Measurements from ENCODE around the gene SRRD.

The SRRD gene

DNA sequence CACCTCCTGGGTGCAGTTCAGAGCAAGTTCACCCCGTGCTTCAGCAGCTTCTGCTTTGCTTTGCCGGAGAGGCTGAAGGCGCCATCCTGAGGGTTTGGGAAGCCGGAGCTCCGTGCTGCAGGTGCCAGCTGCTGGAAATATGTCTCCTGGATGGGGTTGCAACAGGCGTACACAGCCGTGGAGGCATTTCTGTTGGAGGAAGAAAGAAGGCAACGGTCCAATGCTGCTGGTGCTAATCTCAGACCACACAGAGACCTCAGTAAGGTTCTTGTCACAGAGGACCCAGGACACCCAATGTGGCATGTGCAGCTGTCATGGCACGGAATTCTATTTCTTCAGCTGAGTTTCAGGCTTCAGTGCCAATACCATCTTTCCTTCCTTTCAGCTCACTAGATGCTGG is 30.5 kb upstream of the SRRD start:
- no peak for DNase-seq (ENCODE audit: low spot score)

DNA sequence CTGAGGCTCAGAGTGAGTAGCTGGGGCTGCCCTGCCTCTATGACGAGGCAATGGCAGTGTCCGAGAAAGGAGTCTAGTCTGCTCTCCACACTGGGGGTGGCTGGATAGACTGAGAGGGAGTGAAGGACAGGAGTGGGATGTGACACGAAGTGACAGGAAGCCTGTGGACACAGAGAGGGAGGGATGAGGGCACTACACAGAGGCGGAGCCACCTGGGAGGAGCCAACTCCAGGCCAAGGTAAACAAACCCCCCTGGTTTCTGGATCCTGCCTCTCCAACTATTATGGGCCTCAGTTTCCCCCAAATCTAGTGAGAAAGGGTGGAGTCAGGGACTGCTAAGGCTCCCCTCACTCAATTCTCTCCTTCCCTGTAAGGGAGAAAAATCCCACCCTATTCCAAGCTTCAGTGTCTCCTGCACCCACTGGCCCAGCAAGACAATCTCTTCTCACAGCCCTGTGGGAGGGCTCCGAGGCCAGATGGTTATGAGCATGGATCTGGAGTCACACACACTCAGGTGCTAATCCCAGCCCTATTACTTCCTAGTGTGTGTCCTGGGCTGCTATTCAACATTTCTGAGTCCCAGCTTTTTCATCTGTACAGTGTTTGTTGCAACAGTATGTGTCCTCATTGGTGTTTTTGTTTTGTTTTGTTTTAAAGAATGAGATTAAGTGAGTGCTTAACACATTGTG is 29.7 kb upstream of the SRRD start:
- peak; percentile 80 for DNase-seq (ENCODE audit: low spot score)

DNA sequence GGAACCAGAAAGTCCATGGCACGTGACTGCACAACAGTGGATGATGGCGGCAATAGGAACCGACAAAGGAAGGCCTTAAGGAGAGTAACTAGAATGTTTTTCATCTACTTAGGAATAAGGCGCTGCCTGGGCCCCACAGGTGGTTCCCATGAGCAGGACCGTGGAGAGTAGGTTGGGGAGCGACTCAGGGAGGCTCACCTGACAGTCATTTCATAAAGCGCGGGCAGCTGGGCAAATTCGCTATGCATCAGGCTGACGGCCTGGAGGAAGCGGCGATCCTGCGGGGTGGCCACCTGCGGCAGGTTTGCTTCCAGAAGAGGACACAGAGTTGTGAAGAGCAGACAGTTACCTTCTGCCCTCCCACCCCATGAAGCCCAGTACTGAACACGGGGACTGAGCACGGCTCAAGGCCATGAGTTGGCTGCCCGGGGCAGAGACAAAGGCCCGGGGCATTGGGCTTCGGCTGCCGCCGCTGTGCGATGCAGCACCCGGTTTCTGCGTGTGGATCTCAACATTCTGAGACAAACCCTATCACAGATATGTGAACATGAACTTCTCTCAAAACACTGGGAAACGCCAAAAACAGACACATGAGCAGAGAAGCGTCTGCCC is 25.9 kb upstream of the SRRD start:
- no peak for DNase-seq (ENCODE audit: low spot score)

DNA sequence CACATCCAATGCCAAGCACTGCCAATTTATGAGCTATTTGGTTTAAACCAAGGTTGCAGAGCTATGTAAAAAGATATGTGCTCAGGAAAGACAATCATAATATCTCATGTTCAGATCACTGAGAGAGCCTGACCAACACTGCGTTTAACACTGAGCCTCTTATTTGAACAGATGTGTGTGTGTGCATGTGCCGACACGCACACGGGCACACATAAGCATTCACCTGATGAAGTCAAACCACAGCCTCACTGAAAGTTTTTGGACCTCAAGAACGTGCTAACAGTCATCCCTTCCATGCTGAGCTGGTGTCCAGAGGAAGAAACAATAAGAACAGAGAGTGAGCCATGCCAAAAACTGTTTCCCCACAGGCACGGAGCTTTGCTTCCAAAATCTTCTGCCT is 23.5 kb upstream of the SRRD start:
- DNase-seq (ENCODE audit: low spot score) = no peak

DNA sequence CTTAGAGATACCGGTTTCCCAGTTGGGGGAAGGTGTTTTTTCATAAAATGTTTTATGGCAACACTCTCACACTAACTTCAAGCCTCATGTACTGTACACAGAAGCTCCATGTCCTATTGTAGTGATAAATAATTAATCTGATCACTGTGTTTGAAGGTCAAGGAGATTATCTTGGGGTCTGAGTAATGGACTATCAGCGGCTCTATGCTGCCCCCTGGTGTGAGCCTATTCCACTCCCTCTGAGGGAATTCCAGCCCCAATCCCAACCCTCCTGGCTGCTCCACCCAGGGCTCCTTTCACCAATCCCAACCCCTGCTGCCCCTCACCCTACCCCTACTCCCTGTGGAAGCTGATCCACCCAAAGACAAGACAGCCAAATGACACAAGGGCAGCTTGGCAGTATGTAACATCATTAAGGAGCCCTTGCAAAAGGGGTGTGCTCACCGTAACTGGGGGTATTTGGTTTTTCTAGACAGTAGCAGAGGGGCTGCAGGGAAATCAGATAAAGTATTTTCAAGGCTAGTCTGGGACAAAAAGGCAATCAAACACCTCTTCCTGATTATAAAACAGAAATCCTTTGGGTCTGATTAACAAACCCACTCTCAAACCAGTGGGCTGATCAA is 22.4 kb upstream of the SRRD start:
- peak; percentile 84 for DNase-seq (ENCODE audit: low spot score)

DNA sequence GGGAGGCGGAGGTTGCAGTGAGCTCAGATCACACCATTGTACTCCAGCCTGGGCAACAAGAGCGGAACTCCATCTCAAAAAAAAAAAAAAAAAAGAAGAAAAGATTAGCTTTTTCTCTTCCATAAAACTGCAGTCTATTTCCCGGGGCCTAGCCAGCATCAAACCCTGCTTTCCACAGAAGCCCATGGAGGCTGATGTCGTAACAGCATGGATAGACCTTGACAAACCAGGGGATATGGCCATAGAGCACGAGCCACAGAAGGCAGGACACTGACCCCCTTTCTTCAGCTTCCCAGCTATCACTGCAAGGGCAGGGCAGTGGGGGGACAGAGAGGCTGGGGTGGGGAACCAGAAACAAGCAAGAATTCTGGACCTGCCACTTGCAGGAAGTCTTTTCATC is 21.6 kb upstream of the SRRD start:
- no peak for DNase-seq (ENCODE audit: low spot score)

DNA sequence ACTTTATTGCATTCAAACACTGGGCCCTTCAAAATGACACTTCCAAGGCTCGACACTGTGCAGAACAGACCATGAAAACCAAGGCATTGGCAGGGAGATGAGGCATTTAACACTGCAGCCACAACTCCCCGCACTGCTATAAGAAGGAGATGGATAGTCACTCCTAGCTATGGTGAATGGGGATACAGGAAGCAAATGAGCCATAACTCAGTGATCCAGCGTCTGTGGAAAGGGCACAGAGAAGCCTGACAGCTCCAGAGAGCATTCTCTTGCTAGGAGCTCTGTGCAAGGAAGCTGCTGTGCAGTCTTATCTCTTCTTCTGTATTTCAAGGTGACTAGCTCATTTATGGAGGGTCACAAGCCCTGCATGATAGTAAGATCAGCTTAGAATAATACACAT is 21.0 kb upstream of the SRRD start:
- DNase-seq (ENCODE audit: low spot score) = no peak

DNA sequence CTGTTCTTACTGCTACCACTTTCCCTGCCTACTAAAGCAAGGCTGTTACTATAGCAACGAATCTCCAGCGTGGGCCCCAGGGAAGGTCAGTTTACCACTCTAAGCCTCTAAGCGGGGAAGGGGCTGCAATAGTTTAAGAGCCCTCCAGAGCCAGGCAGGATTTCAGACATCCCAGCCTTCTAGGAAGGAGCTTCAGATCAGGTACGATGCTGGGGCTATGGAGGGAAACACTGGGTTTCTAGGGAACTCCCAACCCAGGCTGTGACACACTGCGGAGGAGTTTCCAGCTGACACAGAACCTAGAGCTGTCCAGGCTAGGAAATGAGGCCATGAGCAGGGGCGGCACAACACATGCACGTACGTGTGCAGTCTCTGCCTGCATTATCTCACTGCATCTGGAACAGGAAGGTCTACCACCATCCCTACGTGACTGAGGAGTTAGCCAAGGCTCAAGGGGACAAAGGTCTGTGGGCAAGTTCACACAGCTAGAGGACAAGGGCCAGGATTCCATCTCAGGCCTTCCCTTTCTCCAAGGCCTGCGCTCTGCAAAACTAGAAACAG is 20.5 kb upstream of the SRRD start:
- no peak for DNase-seq (ENCODE audit: low spot score)

DNA sequence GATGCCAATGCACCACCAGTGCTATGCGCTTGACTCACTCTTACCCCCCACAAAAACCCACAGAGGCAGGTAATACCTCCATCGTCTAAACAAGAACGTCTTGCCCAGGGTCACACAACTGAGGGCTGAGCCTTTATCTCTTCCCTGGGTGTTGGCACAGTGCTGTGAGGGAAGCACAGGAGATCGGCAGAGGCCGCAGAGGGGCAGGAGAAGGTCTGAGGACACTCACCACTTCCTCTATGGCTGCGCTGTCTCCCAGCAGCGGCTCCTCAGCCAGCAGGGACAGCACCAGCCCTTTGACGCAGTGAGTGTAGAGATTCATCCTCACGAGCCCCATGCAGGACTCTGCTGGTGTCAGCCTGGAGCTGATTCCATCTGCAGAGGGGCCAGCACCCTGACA is 20.0 kb upstream of the SRRD start:
- DNase-seq (ENCODE audit: low spot score) = no peak

DNA sequence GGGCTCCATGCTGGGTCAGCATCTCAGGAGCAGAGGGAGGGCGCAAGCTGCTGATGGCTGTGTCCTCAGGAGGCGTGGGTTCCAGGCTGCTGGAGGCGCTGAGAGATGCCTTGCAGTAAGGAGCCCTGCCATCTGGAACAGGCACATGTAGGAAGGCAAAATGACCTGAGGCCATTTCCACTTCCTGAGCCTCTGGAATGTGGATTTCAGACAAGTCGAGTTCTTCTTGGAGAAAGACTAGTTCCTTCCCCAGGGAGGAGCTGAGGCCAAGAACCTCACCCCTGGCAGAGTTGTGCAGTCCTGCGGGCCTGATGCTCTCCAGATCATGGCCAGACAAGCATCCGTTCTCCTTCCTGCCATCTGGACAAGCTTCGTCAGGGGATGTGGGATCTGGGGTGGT is 19.4 kb upstream of the SRRD start:
- DNase-seq (ENCODE audit: low spot score) = no peak

DNA sequence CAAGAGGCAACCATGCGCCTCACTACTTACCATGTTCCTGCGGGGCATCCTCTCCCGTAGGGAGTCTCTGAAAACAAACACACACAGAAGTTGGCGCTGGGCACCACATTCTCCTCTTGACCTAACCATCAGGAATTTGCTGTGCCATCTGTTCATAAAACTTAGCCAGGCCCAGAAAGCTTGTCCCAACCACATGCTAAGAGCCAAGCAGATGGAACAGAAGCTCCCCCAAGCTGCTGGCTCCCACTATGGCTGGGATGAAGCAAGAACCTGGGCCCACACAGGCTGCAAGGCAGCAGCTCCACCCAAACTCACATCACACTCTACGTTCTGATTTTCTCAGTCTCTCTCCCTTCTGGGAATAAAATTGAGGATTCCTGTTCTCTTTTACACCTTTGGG is 17.5 kb upstream of the SRRD start:
- peak; percentile 58 for DNase-seq (ENCODE audit: low spot score)

DNA sequence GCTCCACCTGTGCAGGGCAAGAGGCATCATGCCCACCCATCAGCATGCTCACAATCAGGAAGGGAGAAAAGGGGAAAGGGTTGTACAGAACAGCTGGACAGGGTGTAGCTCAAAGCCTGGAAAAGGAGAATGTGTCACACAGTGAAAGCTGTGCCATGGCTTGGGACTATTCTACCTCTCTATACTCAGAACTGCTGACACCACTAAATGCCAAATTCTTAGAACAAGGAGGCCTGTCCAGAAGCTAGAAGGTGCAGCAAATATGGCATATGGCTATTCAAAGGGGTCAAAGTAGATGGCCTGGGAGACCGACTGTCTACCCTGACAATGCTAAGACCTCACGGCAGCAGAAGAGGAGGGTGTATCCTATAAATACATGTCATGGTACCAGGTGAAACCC is 12.9 kb upstream of the SRRD start:
- DNase-seq (ENCODE audit: low spot score) = no peak

DNA sequence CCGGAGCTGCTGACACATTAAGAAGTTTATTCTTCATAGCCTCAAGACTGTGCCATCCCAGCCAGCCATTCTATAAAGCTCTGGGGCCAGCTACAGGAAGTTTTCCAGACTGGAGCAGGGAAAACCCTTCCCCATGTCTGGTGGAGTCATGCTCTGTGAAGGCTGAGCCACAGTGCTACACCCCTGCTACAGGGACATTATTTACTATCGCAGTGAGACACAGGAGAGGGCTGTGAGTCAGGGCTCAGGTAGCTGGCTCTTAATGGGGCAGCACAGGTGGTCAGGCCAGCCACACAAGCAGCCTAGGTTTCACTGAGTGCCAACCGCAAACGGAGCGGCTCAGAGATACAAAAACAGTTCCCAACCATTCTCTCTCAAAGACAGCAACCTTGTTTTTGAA is 12.2 kb upstream of the SRRD start:
- DNase-seq (ENCODE audit: low spot score) = no peak

DNA sequence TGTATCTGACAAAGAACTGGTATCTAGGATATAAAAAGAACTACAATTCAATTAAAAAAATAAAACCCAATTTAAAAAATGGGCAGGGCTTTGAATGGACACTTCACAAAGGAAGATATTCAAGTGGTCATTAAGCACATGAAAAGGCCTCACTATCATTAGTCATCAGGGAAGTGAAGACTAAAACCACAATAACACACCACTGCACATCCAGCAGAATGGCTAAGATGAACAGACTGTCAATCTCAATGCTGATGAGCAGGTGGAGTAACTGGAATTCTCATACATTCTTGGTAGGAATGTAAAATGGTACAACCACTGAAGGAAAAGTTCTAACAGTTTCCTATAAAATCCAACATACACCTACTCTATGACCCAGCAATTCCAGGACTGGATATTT is 9.0 kb upstream of the SRRD start:
- DNase-seq (ENCODE audit: low spot score) = no peak

DNA sequence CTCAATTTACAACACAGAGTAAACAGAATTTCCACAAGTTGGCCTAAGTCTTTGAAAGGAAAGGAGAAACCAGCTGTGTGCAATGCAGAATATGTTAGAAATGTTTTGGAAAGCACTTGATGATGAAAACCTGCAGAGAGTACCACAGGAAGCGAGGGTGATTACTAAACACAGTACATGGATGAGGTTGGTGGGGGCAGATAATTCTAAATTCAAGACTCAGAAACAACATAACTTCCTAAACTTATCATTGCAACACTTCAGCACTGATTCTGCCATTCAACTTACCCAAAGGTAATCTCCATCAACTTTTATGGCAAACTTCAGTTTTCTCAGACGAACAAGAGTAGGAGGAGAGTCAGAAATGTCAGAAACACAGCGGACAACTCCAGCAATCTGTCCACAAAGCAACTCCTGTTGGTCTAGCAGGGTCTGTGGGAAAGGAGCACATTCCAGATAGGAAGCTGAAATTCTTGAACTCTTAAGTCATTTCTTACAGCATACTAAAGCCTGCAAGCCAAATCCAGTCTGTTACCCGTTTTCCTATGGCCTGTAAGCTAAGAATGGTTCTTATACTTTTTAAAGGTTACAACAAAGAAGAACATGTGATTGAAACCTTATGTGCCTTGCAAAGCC is 6.9 kb upstream of the SRRD start:
- no peak for DNase-seq (ENCODE audit: low spot score)

DNA sequence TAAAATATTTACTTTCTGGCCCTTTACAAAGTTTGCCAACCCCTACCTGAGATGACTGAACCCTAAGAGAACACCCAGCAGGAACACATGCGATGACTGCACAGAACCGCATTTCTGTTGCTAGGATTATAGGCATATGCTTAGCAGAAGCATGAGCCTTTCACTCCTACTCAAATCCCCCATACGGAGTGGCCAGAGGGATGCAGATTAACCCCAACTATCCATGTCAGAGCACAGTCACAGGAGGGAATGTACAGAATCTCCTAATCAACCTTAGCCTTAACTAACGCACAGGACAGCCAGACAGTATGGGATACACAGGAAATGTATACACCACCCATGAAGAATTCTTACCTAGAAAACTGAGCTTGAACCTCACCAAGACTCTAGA is 6.3 kb upstream of the SRRD start:
- no peak for DNase-seq (ENCODE audit: low spot score)

DNA sequence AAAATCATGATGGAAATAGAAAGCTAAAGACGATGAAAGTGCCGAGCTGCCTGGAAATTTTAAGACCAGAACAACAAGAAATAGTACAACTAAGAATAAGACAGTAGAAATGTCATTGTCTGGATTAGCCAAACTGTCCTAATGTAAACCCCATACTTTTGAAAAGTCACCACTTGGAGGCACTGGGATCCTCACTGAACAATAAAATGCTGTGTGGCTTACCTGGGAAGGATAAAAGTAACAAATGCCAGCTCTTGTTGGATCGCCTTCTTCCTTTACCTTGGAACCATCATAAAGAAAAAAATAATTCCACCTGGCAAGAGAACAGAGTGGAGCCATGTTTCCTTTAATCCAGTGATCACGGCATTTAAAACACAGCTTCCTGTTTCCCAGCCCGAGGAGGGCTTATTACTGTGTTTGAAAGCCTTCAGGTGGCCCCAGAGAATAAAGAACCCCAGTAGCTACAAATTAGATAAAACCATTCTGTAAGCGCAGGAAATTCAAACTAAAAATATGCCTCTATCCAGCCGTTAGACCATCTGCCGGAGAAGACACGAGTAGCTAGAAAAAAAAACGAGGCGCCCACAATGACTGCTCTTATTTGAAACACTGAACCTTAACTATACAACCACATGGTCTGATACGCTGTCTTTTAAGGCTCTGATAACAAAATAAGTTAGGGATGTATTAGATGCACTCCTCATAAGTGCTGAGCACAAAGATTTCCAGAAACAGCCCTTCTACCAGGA is 4.5 kb upstream of the SRRD start:
- no peak for DNase-seq (ENCODE audit: low spot score)

DNA sequence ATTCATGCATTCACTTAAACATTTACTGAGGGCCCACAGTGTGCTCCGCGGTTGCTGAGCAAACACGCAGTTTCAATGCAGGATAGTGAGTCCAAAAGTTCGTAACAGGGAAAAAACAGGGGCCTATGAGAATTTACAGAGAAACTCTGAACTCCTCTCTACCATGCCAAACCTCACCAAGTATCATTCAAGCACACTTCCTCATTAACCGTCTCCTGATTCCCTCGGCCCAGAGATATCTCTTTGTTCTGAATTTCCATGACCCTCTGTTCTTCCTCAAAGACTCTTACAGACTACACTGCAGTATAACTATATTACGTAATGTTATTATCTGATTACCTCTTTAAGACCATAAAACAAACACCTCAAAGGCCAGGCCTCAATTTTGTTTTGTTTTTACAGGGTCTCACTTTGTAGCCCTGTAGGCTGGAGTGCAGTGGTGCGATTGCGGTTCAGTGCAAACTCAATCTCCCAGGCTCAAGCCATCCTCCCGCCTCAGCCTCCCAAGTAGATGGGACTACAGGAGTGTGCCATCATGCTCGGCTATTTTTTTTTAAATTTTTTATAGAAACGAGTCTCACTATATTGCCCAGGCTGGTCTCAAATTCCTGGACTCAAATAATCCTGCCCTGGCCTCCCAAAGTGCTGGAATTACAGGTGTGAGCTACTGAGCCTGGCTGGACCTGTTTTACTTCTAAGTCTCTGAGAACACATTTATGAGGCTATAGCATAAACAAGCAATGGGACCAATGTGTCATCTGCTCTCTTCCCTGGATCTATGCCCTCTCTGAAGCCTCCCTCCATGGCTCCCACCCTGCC is 3.7 kb upstream of the SRRD start:
- DNase-seq (ENCODE audit: low spot score) = no peak

DNA sequence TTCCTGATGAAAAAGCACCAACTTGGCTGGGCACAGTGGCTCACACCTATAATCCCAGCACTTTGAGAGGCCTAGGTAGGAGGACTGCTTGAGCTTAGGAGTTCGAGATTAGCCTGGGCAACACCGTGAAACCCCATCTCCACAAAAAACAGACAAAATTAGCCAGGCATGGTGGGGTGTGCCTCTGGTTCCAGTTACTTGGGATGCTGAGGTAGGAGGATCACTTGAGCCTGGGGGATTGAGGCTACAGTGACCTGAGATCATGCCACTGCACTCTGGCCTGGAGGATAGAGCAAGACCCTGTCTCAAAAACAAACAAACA is 3.1 kb upstream of the SRRD start:
- DNase-seq (ENCODE audit: low spot score) = no peak

DNA sequence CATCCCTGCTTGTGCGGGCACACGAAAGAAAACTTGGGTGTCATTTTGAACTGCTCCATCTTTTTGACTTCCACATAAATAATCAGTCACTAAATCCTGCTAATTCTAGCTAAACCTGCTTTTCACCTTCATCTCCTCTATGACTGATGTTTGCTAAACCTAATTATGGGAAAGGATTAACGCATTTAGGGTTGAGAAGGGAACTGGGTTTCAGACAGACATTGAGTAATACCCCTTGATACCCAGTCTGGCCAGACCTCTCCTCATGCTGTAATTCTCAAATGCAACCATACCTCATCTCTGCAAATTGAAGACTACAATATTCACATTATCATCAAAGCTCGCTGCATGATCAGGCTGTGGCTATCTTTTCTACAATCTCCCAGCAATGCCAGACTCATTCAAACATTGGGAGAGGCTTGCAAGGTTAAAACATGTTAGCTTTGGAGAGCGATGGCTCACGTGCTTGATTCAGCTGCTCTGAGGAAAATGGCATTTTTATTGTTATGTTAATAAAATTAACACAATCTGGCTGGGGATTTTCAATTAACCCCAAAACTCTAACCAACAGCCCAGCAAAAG is 2.5 kb upstream of the SRRD start:
- DNase-seq (ENCODE audit: low spot score) = no peak

DNA sequence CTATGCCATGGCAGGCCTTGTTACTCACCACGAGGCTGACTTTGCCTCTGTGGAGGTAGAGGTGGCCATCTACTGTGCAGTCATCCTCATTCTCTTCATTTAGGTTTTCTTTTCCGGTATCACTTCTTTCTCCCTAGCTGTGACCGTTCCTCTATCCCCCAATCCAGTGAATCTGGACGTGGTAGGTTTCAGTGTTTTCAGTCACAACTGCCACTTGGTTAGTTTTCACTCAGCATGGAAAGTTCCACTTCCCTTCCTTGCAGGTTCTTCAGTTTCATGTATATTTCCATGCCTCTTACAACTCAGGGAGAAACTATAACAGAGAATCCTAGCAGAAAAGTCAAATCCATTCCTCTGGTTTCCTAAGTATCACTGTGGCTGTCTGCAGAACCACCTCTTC is 2.0 kb upstream of the SRRD start:
- no peak for DNase-seq (ENCODE audit: low spot score)

Measured in D341Med (cell line).